Measurements from ENCODE around the gene PELI3.

The PELI3 gene

DNA sequence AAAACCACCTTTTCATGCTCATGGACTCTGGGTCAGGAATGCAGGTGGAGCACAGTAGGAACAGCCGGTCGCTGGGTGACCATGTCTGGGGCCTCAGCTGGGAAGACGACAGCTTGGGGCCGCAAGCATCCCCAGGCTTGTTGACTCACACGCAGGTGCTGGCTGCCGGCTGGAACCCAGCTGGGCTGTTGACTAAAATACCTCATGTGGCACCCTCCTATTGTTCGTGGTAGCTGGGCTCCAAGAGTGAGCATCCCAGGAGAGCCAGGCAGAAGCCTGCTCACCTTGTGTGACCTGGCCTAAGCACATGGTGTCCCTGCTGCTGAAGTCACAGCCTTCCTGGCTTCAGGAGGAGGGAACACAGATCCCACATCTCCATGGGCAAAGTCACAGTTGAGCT lies 22.9 kb downstream of the PELI3 start:
- Histone ChIP-seq H3K36me3 (peaks cover 9 to 92% (median 50%) of the 10 kb centered on the region in 3 donors), H3K4me1 (no peaks in the 10 kb centered on the region), H3K27ac (no peak overlapping the region), H3K27me3 (no peaks in the 10 kb centered on the region), H3K9me3 (no peaks in the 10 kb centered on the region), H3K4me3 (no peak overlapping the region)
- no peak for DNase-seq
- intact Hi-C loops (cut with DNase I; ENCODE audit: low total_unique reads) = no loop called here
- TF ChIP-seq, protein P1, sequence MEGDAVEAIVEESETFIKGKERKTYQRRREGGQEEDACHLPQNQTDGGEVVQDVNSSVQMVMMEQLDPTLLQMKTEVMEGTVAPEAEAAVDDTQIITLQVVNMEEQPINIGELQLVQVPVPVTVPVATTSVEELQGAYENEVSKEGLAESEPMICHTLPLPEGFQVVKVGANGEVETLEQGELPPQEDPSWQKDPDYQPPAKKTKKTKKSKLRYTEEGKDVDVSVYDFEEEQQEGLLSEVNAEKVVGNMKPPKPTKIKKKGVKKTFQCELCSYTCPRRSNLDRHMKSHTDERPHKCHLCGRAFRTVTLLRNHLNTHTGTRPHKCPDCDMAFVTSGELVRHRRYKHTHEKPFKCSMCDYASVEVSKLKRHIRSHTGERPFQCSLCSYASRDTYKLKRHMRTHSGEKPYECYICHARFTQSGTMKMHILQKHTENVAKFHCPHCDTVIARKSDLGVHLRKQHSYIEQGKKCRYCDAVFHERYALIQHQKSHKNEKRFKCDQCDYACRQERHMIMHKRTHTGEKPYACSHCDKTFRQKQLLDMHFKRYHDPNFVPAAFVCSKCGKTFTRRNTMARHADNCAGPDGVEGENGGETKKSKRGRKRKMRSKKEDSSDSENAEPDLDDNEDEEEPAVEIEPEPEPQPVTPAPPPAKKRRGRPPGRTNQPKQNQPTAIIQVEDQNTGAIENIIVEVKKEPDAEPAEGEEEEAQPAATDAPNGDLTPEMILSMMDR (IDR thresholded peaks at IDR 0.05) = no peak

GRCh38 chr11:66491315-66491935 lies 24.7 kb downstream of the PELI3 start:
- Histone ChIP-seq H3K27ac (no peak overlapping the region), H3K9me3 (no peaks in the 10 kb centered on the region)
- intact Hi-C loops (cut with DNase I; ENCODE audit: low total_unique reads) = no loop called here

GRCh38 chr11:66492161-66492865 lies 25.6 kb downstream of the PELI3 start:
- DNase-seq = no peak
- Histone ChIP-seq H3K27ac (no peak overlapping the region), H3K36me3 (peaks cover 19 to 90% (median 66%) of the 10 kb centered on the region in 3 donors), H3K27me3 (no peaks in the 10 kb centered on the region), H3K9me3 (no peaks in the 10 kb centered on the region), H3K4me1 (no peaks in the 10 kb centered on the region), H3K4me3 (no peak overlapping the region)
- intact Hi-C loops (cut with DNase I; ENCODE audit: low total_unique reads) = no loop called here
- TF ChIP-seq, protein P1 (IDR thresholded peaks at IDR 0.05) = no peak

More at GRCh38 chr11:66491315-66491935, 24.7 kb downstream of the PELI3 start:
- H3K4me1 ChIP-seq = no peaks in the 10 kb centered on the region
- no peak for DNase-seq
- H3K27me3 ChIP-seq = no peaks in the 10 kb centered on the region
- H3K36me3 ChIP-seq = peaks cover 15 to 92% (median 65%) of the 10 kb centered on the region in 3 donors
- H3K4me3 ChIP-seq = no peak overlapping the region
- TF ChIP-seq, protein P1 (IDR thresholded peaks at IDR 0.05) = no peak

- Histone ChIP-seq H3K27ac (no peak overlapping the region), H3K4me3 (no peak overlapping the region), H3K9me3 (no peaks in the 10 kb centered on the region), H3K4me1 (no peaks in the 10 kb centered on the region), H3K27me3 (no peaks in the 10 kb centered on the region), H3K36me3 (peaks cover 19 to 90% (median 70%) of the 10 kb centered on the region in 3 donors)
- TF ChIP-seq, protein P1 (IDR thresholded peaks at IDR 0.05) = no peak
- intact Hi-C loops (cut with DNase I; ENCODE audit: low total_unique reads) = no loop called here
- no peak for DNase-seq
Measured at GRCh38 chr11:66493130-66493529, 26.4 kb downstream of the PELI3 start.

GRCh38 chr11:66494458-66494857 lies 27.8 kb downstream of the PELI3 start:
- H3K9me3 ChIP-seq = no peaks in the 10 kb centered on the region
- TF ChIP-seq, protein P1 (IDR thresholded peaks at IDR 0.05) = no peak
- DNase-seq = no peak

More at GRCh38 chr11:66494458-66494857, 27.8 kb downstream of the PELI3 start:
- H3K27ac ChIP-seq = no peak overlapping the region
- peaks cover 19 to 90% (median 75%) of the 10 kb centered on the region in 3 donors for H3K36me3 ChIP-seq
- intact Hi-C loops (cut with DNase I; ENCODE audit: low total_unique reads) = no loop called here
- no peaks in the 10 kb centered on the region for H3K27me3 ChIP-seq
- H3K4me1 ChIP-seq = no peaks in the 10 kb centered on the region
- no peak overlapping the region for H3K4me3 ChIP-seq

Data from tibial artery (tissue), 4 donors.